AG08396 (cell line): Measurements from ENCODE around the gene CSF3.
A peak's percentile ranks its signal among the peaks of the same experiment; 100 is the strongest.
"Not testable (repeated sequence)": the region's sequence is repeated elsewhere in the genome, so short reads cannot be mapped to it uniquely, and the experiment has no call there.

ENCODE experiments used
- DNase-seq: peaks from one replicate; pipeline ENCODE4 v3.0.0; 2012; ENCODE audit warnings: low spot score, mixed read lengths

The CSF3 gene

GRCh38 chr17:39997543-39997942 lies 17.7 kb upstream of the CSF3 start:
- DNase-seq, result no peak

- no peak for DNase-seq
Measured at GRCh38 chr17:39999067-39999466, 16.2 kb upstream of the CSF3 start.

- no peak for DNase-seq
Measured at GRCh38 chr17:40000161-40000560, 15.1 kb upstream of the CSF3 start.

- not testable (repeated sequence) for DNase-seq
Measured at GRCh38 chr17:40001335-40001734, 13.9 kb upstream of the CSF3 start.

GRCh38 chr17:40004072-40004471 lies 11.2 kb upstream of the CSF3 start:
- no peak for DNase-seq

- DNase-seq, result no peak
Measured at GRCh38 chr17:40004712-40005111, 10.5 kb upstream of the CSF3 start.

- DNase-seq, result no peak
Measured at GRCh38 chr17:40005520-40005919, 9.7 kb upstream of the CSF3 start.

GRCh38 chr17:40010946-40011500 lies 4.2 kb upstream of the CSF3 start:
- DNase-seq, result not testable (repeated sequence)

GRCh38 chr17:40012017-40012647 lies 3.1 kb upstream of the CSF3 start:
- not testable (repeated sequence) for DNase-seq

- DNase-seq, result no peak
Measured at GRCh38 chr17:40014375-40014980, 762 bp upstream of the CSF3 start.

- DNase-seq, result no peak
Measured at GRCh38 chr17:40015998-40016985, 1.1 kb downstream of the CSF3 start.

GRCh38 chr17:40017422-40018080 lies 2.3 kb downstream of the CSF3 start:
- no peak for DNase-seq

GRCh38 chr17:40018211-40019121 lies 3.2 kb downstream of the CSF3 start:
- no peak for DNase-seq

GRCh38 chr17:40019140-40019991 lies 4.1 kb downstream of the CSF3 start:
- peak; percentile 60 for DNase-seq

- DNase-seq, result no peak
Measured at GRCh38 chr17:40020146-40020545, 4.9 kb downstream of the CSF3 start.

- peak; percentile 80 for DNase-seq
Measured at GRCh38 chr17:40021451-40021971, 6.3 kb downstream of the CSF3 start.

GRCh38 chr17:40022497-40022896 lies 7.3 kb downstream of the CSF3 start:
- DNase-seq, result no peak

- no peak for DNase-seq
Measured at GRCh38 chr17:40022961-40023541, 7.8 kb downstream of the CSF3 start.

GRCh38 chr17:40023590-40024292 lies 8.5 kb downstream of the CSF3 start:
- no peak for DNase-seq
